ENCODE results near the gene ERCC6L2. TPM values are rescaled to one million over a fixed set of nuclear protein-coding genes. Genes with fewer than 3 reads are reported as not detected.

Gene ERCC6L2
- total and polyA plus RNA-seq, 2 of the 8 experiments (the other 6 are each of a cell fraction or from before 2014, with no cell fraction given): 9.8 to 50.0 TPM

GRCh38 chr9:95854386-95855020 lies 21.0 kb upstream of the ERCC6L2 start (continued):
- TF ChIP-seq ATF3 (IDR thresholded peaks at IDR 0.05; ENCODE audit: insufficient read depth, low read depth, low read length) (no peak), SP2 (IDR thresholded peaks at IDR 0.05; ENCODE audit: low read length) (no peak), NANOG (IDR thresholded peaks at IDR 0.05; ENCODE audit: insufficient read depth, low read depth, low read length, poor library complexity, severe bottlenecking) (no peak), CTCF (IDR thresholded peaks at IDR 0.05; ENCODE audit: control extremely low read depth in 1 of 3, insufficient read depth in 1 of 3, low read depth in 1 of 3, low read length in 3 of 3) (no peak)
- TF ChIP-seq, protein P1, sequence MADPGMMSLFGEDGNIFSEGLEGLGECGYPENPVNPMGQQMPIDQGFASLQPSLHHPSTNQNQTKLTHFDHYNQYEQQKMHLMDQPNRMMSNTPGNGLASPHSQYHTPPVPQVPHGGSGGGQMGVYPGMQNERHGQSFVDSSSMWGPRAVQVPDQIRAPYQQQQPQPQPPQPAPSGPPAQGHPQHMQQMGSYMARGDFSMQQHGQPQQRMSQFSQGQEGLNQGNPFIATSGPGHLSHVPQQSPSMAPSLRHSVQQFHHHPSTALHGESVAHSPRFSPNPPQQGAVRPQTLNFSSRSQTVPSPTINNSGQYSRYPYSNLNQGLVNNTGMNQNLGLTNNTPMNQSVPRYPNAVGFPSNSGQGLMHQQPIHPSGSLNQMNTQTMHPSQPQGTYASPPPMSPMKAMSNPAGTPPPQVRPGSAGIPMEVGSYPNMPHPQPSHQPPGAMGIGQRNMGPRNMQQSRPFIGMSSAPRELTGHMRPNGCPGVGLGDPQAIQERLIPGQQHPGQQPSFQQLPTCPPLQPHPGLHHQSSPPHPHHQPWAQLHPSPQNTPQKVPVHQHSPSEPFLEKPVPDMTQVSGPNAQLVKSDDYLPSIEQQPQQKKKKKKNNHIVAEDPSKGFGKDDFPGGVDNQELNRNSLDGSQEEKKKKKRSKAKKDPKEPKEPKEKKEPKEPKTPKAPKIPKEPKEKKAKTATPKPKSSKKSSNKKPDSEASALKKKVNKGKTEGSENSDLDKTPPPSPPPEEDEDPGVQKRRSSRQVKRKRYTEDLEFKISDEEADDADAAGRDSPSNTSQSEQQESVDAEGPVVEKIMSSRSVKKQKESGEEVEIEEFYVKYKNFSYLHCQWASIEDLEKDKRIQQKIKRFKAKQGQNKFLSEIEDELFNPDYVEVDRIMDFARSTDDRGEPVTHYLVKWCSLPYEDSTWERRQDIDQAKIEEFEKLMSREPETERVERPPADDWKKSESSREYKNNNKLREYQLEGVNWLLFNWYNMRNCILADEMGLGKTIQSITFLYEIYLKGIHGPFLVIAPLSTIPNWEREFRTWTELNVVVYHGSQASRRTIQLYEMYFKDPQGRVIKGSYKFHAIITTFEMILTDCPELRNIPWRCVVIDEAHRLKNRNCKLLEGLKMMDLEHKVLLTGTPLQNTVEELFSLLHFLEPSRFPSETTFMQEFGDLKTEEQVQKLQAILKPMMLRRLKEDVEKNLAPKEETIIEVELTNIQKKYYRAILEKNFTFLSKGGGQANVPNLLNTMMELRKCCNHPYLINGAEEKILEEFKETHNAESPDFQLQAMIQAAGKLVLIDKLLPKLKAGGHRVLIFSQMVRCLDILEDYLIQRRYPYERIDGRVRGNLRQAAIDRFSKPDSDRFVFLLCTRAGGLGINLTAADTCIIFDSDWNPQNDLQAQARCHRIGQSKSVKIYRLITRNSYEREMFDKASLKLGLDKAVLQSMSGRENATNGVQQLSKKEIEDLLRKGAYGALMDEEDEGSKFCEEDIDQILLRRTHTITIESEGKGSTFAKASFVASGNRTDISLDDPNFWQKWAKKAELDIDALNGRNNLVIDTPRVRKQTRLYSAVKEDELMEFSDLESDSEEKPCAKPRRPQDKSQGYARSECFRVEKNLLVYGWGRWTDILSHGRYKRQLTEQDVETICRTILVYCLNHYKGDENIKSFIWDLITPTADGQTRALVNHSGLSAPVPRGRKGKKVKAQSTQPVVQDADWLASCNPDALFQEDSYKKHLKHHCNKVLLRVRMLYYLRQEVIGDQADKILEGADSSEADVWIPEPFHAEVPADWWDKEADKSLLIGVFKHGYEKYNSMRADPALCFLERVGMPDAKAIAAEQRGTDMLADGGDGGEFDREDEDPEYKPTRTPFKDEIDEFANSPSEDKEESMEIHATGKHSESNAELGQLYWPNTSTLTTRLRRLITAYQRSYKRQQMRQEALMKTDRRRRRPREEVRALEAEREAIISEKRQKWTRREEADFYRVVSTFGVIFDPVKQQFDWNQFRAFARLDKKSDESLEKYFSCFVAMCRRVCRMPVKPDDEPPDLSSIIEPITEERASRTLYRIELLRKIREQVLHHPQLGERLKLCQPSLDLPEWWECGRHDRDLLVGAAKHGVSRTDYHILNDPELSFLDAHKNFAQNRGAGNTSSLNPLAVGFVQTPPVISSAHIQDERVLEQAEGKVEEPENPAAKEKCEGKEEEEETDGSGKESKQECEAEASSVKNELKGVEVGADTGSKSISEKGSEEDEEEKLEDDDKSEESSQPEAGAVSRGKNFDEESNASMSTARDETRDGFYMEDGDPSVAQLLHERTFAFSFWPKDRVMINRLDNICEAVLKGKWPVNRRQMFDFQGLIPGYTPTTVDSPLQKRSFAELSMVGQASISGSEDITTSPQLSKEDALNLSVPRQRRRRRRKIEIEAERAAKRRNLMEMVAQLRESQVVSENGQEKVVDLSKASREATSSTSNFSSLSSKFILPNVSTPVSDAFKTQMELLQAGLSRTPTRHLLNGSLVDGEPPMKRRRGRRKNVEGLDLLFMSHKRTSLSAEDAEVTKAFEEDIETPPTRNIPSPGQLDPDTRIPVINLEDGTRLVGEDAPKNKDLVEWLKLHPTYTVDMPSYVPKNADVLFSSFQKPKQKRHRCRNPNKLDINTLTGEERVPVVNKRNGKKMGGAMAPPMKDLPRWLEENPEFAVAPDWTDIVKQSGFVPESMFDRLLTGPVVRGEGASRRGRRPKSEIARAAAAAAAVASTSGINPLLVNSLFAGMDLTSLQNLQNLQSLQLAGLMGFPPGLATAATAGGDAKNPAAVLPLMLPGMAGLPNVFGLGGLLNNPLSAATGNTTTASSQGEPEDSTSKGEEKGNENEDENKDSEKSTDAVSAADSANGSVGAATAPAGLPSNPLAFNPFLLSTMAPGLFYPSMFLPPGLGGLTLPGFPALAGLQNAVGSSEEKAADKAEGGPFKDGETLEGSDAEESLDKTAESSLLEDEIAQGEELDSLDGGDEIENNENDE (IDR thresholded peaks at IDR 0.05; ENCODE audit: insufficient replicate concordance, low read length): no peak
